ENCODE measurements around the gene RTTN.

DNA sequence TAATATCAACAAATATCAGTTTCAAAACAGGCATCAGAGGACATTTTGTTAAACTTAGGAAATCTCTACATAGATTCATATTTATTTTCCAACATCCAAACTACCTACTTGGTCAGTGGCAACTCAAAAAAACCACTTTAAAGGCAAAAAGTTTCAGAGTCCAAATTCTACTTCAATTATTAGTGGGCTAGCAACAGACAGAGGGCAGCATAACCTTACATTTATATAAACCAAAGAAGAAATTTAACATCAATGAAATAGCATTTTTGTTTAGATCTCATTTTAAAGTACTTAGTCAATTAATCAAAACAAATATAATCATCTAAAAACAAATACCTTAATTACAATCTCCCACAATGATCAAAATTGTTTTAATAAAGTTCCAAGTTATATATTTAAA, 33.3 kb downstream of the RTTN start:
- TF ChIP-seq POLR2AphosphoS5 (IDR thresholded peaks at IDR 0.05; ENCODE audit: insufficient read depth, low read depth, low read length) (no peak), POLR2A (IDR thresholded peaks at IDR 0.05; ENCODE audit: low read depth, low read length) (no peak), EZH2 (IDR thresholded peaks at IDR 0.05; ENCODE audit: borderline replicate concordance, low read depth, low read length, severe bottlenecking) (no peak), JUN (IDR thresholded peaks at IDR 0.05; ENCODE audit: borderline replicate concordance, insufficient read depth, insufficient read length, low read depth) (no peak)
- TF ChIP-seq, protein P1, sequence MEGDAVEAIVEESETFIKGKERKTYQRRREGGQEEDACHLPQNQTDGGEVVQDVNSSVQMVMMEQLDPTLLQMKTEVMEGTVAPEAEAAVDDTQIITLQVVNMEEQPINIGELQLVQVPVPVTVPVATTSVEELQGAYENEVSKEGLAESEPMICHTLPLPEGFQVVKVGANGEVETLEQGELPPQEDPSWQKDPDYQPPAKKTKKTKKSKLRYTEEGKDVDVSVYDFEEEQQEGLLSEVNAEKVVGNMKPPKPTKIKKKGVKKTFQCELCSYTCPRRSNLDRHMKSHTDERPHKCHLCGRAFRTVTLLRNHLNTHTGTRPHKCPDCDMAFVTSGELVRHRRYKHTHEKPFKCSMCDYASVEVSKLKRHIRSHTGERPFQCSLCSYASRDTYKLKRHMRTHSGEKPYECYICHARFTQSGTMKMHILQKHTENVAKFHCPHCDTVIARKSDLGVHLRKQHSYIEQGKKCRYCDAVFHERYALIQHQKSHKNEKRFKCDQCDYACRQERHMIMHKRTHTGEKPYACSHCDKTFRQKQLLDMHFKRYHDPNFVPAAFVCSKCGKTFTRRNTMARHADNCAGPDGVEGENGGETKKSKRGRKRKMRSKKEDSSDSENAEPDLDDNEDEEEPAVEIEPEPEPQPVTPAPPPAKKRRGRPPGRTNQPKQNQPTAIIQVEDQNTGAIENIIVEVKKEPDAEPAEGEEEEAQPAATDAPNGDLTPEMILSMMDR (IDR thresholded peaks at IDR 0.05; ENCODE audit: extremely low read depth in 1 of 2, insufficient read depth in 1 of 2, low read depth in 1 of 2, low read length in 2 of 2): peak; percentile 16 to 19
